NCI-H1417 treated with DMSO at 0.1 percent for 48 hours (cell line): Measurements from ENCODE around the gene PARD3B.
"Not testable (repeated sequence)": the region's sequence is repeated elsewhere in the genome, so short reads cannot be mapped to it uniquely, and the experiment has no call there.

Source experiments
- DNase-seq: peaks from one replicate; lab custom pipeline; 2025; lab: John Stamatoyannopoulos, UW

PARD3B gene

DNA sequence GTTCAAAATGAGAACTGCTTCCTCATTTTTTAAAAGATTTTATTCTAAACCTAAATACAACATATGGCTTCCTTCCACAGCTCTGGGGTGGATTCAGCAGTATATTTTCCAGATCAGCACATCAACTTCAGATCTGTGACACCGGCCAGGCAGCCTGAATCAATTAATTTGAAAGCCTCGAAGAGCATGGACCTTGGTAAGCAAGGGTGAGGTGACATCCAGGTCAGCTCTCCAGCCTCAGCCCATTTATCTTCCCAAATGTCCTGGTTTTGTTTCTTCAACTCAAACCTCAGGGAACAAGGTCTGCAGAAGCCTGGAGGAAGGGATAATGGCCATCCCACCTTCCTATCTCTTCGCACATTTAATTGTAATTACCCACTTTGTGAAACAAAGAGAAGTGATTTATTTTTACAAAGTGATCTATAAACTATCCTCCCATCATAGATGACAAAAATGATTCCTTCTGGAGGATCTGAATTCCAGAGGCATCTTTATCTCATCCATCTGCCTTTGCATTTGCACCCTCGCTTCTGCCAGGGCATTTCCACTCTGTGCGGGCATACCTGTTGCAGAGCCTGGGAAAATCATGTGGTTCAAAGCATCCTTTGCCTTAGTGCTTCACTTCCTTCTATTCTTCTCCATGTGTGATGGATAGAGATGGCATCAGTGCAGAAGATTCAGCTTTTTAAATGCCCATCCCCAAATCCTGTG, 648.0 kb downstream of the PARD3B start:
- no peak for DNase-seq

DNA sequence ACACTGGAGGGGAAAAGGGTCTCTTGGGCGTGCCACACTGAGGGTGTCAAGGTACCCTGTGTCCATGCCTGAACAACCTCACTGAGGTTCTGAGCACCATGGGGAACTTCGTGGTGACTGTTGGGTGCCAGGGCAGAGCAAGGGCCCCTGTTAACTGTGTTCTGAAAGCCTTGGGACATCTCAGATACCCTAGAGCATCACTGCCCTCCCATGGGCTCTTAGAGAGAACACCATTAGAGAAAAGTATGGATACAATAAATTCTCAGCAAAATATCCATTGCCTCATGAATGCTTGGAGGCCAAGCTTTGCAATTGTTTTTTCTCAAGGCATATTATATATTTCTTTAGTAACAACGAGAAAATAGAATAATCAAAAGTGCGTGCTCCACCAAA, 648.6 kb downstream of the PARD3B start:
- DNase-seq: no peak

DNA sequence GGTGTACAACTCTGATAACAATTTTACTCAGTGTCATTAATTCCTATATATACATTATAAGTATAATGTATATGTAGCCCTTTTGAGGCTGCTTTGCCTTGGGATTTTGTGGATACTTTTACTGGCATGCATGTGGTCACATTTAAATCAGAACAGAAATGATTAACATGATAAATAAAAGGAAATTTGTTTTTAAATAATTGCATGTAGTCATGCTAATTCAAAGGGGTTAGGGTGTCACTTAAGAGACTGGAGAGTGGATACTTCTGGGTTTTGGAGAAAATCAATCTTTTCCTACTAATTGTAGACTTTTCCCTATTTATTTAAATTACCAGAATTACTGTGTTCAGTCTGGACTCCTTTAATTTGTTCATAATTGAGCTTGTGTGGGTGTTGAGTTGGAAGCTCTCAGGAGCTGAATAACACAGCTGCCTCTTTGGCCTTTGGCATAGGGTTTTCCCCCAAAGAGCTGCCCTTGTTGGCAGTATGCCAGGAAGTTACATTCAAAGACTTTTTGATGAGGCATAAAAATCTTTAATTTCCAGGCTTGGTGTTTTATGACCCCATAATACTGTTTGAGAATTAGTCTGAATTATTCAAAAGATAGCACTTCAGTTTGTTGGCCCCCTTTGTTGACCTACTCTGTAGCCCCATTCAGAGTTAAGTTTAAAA, 652.3 kb downstream of the PARD3B start:
- no peak for DNase-seq

DNA sequence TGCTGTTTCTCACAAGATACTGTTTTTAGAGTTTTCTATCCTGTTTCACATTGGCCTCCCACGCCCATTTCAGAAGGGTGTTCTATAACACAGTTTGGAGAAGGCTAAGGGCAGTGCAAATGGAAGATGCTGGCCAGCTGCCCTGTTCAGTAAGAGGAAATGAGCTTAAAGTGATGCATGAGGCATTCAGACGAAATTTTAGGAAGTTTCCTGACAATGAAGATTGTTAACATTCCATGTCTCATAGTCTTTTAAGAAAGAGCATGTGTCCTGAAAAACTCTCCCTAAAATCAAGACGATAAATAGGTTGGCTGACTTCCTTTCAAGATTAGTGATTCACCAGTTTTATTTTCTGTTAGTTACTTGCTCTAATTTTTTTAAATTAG, 652.9 kb downstream of the PARD3B start:
- DNase-seq: no peak

DNA sequence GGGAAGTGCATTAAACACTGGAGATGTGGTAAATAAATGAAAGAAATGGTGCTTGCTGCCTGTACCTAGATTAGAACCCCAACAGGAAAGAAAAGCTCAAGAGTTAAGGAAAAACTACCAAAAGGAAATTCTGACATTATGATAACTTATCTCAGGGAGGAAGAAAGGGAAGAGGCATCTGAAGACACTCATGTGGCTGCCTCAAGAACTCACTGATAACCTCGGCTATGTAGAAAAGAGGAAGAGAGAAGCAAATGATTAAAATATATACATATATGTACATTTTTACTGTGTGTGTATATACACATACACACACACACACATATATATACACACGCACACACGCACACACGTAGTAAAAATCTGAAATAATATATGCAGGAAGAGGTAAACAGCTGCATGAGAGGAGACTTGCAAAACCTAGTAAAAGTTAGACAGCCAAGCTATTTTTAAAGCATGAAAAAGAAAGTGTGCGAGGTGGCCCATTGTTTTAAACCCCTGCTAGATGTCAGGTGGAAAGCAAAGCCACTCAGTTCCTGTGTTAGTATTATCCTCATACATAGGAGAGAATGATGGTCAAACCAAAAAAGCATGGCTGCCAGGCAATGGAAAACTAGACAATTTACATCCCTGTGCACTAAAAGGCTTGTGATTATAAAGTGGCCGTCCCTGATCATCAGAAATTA, 654.0 kb downstream of the PARD3B start:
- no peak for DNase-seq

DNA sequence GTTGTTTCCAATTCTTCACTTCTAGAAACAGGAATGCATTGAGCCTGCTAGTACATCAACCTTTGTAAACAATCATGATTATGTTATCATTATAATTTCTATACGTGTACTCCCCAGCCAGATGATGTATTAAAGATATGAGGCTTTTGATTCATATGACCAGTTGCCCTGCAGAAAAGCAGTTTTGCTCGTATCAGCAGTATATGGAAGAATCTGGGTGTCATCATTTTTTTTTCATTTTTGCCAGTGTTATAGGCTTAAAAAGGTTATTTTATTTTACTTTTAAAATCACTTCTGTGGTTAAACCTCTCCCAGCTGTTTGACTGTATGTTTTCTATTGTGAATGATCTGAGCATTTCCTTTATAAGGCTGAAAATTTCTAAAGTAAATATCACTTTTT, 665.2 kb downstream of the PARD3B start:
- DNase-seq: no peak

DNA sequence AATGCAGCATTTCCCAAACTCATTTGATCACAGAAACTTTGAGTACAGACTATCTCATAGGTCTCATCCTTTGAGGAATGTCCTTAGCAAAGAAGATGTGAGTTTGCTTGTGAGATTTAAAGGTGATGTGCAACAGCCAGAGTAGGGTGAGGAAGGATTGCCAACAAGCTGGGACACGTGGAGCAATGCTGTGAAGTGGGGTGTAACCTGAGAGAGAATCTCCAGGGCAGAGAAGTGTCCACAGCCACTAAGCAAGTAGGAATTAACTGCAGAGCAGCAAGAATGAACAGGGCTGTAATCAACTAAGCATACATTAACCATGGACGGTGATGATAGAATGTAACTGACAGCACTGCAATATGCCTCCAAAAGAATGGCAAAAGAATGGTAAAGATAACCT, 667.1 kb downstream of the PARD3B start:
- DNase-seq: no peak

DNA sequence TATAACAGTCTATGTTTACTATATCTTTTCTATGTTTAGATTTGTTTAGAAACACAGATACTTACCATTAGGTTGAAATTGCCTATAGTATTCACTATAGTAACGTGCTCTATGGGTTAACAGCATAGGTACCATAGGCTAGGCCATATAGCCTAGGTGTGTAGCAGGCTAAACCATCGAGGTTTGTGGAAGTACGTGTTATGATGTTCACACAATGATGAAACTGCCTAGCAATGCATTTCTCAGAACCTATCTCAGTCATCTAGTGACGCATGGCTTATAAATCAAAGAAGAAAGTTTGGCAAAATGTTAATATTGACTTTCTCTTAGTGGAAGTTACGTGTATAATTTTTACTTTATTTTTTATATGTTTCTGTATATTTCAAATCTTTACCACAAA, 670.8 kb downstream of the PARD3B start:
- no peak for DNase-seq

DNA sequence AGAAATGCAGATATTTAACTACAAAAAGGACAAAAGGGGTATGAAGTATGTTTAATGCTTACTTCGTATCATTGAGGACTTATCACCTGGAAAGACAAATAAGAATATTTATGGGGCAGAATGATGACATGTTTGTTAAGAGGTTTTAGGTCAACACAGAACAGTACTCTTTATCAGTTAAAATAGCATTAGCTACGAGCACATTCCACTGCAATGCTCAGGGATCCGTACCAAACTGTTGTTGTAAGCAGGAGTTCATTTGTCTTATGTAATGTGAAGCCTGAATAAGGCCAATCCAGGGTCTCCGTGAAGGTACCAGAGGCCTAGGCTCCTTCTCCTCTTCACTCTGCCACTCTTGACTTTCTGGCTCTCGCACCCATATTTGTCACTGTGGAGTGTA, 671.3 kb downstream of the PARD3B start:
- no peak for DNase-seq

DNA sequence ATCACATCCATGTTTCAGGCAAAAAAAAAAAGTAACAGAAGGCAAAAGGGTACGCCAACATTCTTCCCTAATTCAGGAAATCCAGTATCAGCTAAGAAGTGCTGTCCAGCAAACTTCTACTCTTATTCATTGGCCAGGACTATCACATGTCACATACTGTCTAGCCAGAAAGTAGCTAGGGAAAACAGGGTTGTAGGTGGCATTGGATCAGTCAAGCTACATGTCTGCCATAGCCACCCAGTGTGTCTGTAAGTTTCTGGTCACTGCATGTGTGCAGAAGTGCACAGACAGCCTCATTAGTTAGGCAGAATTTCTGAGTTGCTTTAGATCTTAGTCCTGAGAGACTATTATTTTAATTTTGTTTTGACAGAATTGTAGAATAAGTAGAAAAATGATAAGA, 671.7 kb downstream of the PARD3B start:
- no peak for DNase-seq

DNA sequence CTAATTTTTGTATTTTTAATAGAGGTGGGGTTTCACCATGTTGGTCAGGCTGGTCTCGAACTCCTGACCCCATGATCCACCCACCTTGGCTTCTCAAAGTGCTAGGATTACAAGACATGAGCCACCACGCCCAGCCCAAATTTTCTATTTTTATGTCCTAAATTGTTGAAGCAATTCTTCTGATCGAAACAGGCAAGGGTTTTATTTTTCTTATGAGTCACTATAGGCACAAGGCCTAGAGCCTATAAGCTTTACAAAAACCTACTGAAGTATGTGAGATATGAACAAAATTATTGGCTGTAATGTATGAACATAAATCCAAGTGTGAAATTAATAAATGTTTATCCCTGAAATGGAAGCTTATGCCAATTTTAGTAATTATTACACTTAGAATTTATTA, 672.8 kb downstream of the PARD3B start:
- DNase-seq: no peak

DNA sequence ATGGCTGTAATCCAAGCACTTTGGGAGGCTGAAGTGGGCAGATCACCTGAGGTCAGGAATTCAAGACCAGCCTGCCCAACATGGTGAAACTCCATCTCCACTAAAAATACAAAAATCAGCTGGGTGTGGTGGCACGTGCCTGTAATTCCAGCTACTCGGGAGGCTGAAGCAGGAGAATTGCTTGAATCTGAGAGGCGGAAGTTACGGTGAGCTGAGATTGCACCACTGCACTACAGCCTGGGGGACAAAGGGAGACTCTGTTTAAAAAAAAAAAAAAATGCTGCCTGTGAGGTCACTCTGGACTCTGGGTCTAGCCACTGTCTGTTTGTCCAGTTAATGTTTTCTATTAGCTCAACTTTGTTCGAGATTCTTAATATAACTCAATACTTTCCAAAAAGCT, 673.5 kb downstream of the PARD3B start:
- DNase-seq: not testable (repeated sequence)

DNA sequence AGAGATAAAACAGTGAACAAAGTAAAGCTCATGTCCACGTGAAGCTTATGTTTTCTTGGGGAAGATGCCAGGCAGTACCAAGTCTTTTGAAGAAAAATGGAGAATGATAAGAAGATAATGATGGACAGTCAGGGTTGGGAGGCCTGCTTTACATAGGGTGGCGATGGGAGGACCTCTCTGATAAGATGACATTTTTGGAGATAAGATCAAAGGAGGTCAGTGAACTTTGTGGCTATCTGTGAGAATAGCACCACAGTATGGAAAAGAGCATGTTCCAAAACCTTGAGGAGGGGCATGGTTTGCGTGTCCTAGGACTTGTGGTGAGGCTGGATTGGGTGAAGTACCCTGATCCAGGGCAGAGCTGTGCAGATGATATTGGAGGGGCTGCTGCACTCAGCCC, 675.3 kb downstream of the PARD3B start:
- no peak for DNase-seq

DNA sequence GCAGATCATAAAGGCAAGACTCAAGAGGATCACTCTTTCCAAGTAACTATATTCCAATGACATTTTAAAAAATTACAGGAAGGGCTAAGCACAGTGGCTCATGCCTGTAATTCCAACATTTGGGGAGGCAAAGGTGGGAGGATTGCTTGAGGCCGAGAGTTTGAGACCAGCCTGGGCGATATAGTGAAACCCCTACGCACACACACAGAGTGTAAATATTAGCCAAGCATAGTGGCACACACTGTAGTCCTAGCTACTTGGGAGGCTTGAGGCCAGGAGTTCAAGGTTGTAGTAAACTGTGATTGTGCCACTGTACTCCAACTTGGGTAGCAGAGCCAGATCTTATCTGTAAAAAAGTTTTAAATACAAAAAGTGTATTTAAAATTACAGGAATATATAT, 686.8 kb downstream of the PARD3B start:
- DNase-seq: no peak

DNA sequence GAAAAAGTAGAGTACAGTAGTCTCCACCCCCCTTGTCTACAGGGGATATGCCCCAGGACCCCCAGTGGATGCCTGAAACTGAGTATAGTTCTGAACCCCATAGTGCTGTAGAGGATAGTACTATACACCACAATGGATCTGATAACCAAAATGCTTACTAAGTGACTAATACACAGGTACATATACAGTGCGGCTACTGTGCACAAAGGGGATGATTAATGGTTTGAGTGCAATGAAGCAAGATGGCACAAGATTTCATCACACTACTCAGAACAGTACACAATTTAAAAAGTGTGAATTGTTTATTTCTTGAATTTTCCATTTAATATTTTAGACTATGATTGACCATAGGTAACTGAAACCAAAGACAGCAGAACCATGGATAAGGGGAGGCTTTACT, 690.2 kb downstream of the PARD3B start:
- no peak for DNase-seq

DNA sequence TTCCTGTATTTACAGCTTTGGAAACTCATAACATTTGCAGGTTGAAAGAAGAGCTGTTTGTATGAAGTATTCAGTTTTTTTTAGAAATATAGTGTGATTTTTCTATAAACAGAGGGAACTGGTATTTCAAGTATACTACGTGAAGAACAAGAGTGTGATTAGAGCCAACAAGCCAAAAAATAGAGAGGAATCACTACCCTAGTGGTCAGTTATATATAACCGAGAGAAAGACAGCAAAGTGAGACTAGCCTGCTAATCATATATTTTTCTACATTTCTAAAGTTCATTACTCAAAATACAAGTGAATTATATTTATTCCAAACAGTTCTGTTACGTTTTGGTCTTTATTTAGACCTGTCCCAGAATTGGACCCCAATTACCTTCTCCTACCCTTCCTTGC, 692.2 kb downstream of the PARD3B start:
- DNase-seq: no peak

DNA sequence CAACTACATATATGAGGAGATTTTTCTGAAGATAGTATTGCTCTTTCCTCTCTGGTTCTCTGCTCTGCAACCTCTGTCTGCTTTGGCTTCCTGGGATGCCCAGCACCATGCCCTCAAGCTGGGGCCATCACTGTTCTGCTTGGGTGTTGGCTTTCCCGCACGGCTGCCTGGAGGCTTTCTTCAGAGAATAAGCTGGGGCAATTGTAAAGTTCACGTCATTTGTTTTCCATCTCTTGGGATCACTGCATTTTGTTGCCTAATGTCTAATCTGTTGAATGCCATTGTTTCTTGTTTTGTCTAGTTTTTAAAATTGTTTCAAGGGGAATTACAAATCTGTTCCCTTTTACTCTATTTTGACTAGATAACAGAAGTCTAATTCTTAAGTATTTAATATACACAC, 699.7 kb downstream of the PARD3B start:
- no peak for DNase-seq

DNA sequence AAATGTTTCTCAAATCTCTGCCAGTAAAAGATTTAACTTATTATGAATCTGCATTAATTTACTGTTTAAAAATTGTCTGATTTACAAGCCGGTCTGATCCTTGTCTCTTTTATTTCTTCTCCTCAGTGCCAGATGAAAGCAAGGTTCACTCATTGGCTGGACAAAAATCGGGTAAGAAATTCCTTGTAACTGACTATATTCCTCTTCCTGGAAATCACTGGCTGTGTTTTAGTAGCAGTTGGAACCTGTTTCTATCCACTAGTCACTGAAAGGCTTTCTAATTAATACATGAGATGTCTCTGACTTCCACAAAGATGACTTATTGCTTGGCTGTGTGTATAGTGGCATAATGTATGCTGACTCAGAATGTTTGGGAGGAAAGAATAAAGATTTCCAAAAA, 700.4 kb downstream of the PARD3B start:
- DNase-seq: no peak

DNA sequence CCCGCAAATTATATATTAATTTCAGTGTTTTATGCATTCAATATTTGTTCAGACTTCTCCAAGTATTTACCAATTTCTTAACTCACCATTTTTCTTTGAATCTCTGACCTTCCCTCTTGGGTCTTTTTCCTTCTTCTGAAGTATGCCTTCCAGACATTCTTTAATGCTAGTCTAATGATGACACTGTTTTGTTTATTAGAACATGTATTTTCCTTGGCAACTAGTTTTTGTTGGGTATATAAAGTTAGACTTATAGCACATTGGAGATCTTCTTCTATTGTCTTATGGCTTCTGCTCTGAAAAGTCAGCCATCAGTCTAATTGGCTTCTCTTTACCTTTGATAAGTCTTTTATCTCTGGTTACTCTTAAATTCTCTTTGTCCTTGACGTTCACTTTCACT, 713.8 kb downstream of the PARD3B start:
- no peak for DNase-seq

DNA sequence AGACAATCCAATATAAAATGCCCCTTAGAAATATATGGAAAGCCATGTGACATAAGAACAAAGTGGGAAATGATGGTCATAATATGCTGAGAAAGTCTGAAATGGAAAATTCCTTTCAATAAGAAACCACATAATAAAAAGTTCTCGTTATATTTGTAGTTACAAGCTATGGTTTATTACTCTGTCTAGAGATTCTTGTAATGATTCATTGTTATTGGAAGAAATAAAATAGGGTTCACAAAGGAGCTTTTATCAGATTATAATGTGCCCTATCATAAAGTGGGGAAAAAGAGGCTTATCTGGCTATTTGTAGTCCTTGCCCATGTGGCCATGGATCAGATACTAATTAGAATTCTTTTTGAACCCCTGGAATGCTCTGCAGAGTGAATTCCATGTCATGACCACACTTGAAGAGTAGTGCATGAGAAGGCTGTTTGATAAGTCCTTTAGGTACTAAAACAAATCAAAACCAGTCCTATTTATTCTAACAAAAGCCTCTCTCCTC, 716.3 kb downstream of the PARD3B start:
- DNase-seq: no peak

DNA sequence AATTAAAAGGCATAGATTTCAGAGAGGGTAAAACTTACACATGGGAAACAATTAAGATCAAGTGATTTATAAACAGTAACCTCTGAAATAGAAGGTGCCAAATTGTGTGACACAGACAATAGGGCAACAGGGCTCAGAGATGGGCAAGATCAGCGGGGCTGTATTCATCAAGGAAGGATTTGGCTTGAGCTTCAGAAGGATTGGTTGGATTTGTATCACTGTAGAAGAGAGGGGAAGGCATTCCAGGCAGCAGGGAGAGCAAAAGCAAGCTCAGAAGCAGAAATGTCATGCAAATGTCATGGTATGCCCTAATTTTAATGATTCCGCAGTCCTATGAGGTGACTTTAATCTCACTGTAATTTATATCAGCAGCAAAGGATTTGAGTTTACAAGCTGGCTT, 722.0 kb downstream of the PARD3B start:
- no peak for DNase-seq

DNA sequence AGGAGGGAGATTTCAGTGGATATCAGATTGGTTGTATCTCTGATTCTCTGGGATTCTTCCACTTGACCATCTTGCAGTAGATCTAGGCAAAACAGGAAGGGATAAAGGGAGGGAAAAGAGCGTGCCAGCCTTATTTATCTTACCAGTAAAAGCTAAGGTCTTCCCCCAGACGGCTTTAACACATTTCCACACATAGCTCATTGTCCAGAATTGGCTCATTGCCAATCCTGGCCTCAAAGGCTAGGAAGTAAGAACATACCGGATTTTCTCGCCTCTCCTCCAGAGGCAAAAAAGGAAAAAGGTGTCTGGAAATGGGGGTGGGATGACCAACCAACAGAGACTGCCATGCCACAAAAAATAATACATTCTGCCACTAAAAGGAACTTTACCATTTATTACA, 725.4 kb downstream of the PARD3B start:
- no peak for DNase-seq

DNA sequence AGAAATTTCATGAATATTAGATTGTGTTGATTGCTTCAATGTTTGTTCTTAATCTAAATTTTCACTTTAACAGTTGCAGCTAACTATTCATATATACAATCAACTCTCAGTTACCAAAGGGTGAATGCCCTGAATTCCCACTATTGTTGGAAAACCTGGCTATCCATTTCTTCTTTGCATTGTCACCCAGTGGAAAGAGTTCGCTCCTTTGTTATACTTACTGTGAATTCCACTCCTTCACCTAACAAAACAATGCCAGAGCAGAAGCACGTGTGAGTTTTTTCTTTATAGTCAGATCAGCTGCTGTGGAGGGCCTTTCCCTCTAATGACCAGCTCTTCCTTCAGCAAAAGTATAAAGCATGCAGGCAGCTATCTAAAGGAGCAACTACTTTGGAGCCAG, 727.9 kb downstream of the PARD3B start:
- no peak for DNase-seq
